CD4-positive, alpha-beta T cell treated with Interleukin-15 for 4 hours (primary cell): ENCODE results near the gene MRPL19.

Experiments used
- DNase-seq: peaks from one replicate; pipeline ENCODE4 v3.0.0-alpha.2; 2020; ENCODE audit warnings: low spot score

The MRPL19 gene

DNA sequence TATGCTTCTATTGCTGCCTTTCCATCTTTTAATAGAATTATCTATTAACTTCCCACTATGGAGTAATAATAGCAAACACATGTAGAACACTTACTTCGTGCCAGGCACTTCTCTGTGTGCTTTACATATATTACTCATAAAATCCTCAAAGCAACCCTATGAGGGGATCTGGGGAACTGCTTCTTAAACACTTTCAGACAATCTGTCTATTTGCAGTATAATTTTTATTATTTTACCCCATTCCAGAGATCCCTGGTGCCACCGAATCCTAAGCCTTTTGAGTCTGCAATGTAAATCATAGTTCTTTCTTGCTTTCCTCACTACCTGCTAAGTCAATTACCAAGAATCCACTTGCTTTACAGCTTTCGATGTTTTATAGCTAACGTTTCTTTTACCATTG lies 89.7 kb downstream of the MRPL19 start:
- no peak for DNase-seq

DNA sequence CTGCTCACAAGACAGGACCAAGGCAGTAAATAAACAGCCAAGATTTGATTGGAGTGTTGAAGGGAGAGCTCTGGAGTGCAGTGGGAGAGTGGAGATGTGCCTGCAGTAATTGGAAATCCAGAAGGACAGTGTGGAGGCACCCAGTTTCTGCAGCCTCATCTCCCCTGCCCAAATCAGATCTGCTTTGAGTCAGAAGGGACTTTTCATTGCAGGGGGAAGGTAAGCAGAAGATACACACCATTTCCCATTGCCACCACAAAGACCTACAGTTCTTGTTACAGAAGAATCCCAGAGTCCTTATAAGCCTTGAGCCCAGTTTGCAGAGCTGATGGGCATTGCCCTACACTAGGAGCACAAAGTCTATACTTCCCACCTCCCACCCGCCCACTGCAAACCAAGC lies 91.4 kb downstream of the MRPL19 start:
- no peak for DNase-seq
